H9 (cell line): ENCODE results near the gene SLC25A12. TPM values are rescaled to one million over a fixed set of nuclear protein-coding genes. Genes with fewer than 3 reads are reported as not detected.

Experiments used
- DNase-seq: peaks from one replicate; pipeline ENCODE4 v3.0.0-alpha.2; 2017
- H2AFZ ChIP-seq: one replicate; pipeline ENCODE4 v1.6.1; 2013; ENCODE audit warnings: mild to moderate bottlenecking, low read length, control low read depth, moderate library complexity
- H2AK5ac ChIP-seq: 2 replicates; pipeline ENCODE4 v1.6.1; 2013; ENCODE audit warnings: low read length, control low read depth, mixed read lengths; ENCODE audit not compliant: insufficient read length
- H2BK120ac ChIP-seq: one replicate; pipeline ENCODE4 v1.6.1; 2013; ENCODE audit warnings: low read depth, mild to moderate bottlenecking, low read length, control low read depth, inconsistent platforms; ENCODE audit not compliant: poor library complexity, severe bottlenecking
- H2BK12ac ChIP-seq: 2 replicates; pipeline ENCODE4 v1.6.1; 2013; ENCODE audit warnings: low read length, control low read depth, mixed read lengths, low read depth; ENCODE audit not compliant: insufficient read length
- H2BK15ac ChIP-seq: 2 replicates; pipeline ENCODE4 v1.6.1; 2013; ENCODE audit warnings: low read depth, low read length, control low read depth
- H2BK20ac ChIP-seq: one replicate; pipeline ENCODE4 v1.6.1; 2013; ENCODE audit warnings: low read depth, mild to moderate bottlenecking, low read length, control low read depth, inconsistent platforms; ENCODE audit not compliant: poor library complexity, severe bottlenecking
- H2BK5ac ChIP-seq: 2 replicates; pipeline ENCODE4 v1.6.1; 2013; ENCODE audit warnings: low read length, control low read depth, mixed read lengths; ENCODE audit not compliant: insufficient read length
- H3K14ac ChIP-seq: 2 replicates; pipeline ENCODE4 v1.6.1; 2013; ENCODE audit warnings: low read length, control low read depth; ENCODE audit not compliant: insufficient read depth
- H3K18ac ChIP-seq: 2 replicates; pipeline ENCODE4 v1.6.1; 2013; ENCODE audit warnings: low read depth, mild to moderate bottlenecking, mixed read lengths, low read length, control low read depth; ENCODE audit not compliant: insufficient read length
- H3K23ac ChIP-seq: 2 replicates; pipeline ENCODE4 v1.6.1; 2013; ENCODE audit warnings: low read length, control low read depth, mixed read lengths, low read depth; ENCODE audit not compliant: insufficient read length
- H3K23me2 ChIP-seq: 2 replicates; pipeline ENCODE4 v1.6.1; 2013; ENCODE audit warnings: low read depth, mild to moderate bottlenecking, mixed read lengths, low read length, control low read depth; ENCODE audit not compliant: insufficient read length, poor library complexity, severe bottlenecking
- H3K27ac ChIP-seq: 2 replicates; pipeline ENCODE4 v1.5.1; 2013; ENCODE audit warnings: low read length, control low read depth, mixed read lengths, low read depth; ENCODE audit not compliant: insufficient read length
- H3K27me3 ChIP-seq: 2 replicates; pipeline ENCODE4 v1.6.1; 2013; ENCODE audit warnings: low read length, control low read depth, inconsistent platforms; ENCODE audit not compliant: insufficient read depth
- H3K4ac ChIP-seq: 2 replicates; pipeline ENCODE4 v1.6.1; 2013; ENCODE audit warnings: low read depth, mild to moderate bottlenecking, control low read depth, inconsistent platforms, low read length, moderate library complexity
- H3K4me1 ChIP-seq: 2 replicates; pipeline ENCODE4 v1.6.1; 2013; ENCODE audit warnings: low read length, control low read depth, inconsistent platforms; ENCODE audit not compliant: insufficient read depth
- H3K4me2 ChIP-seq: 2 replicates; pipeline ENCODE4 v1.6.1; 2013; ENCODE audit warnings: low read length, control low read depth, mixed read lengths; ENCODE audit not compliant: insufficient read length, insufficient read depth
- H3K56ac ChIP-seq: 2 replicates; pipeline ENCODE4 v1.6.1; 2013; ENCODE audit warnings: low read depth, mild to moderate bottlenecking, mixed read lengths, low read length, control low read depth; ENCODE audit not compliant: insufficient read length
- H3K79me1 ChIP-seq: 2 replicates; pipeline ENCODE4 v1.6.1; 2013; ENCODE audit warnings: low read depth, mild to moderate bottlenecking, moderate library complexity, low read length, control low read depth, inconsistent platforms; ENCODE audit not compliant: insufficient read depth, poor library complexity, severe bottlenecking
- H3K79me2 ChIP-seq: 2 replicates; pipeline ENCODE4 v1.6.1; 2013; ENCODE audit warnings: low read length, control low read depth, inconsistent platforms; ENCODE audit not compliant: insufficient read depth
- H3K9ac ChIP-seq: 2 replicates; pipeline ENCODE4 v1.6.1; 2013; ENCODE audit warnings: low read length, control low read depth, mixed read lengths; ENCODE audit not compliant: insufficient read length; ENCODE audit errors: extremely low read depth
- H3K9me3 ChIP-seq: one replicate; pipeline ENCODE4 v1.6.1; 2013; ENCODE audit warnings: low read depth, low read length, inconsistent platforms; ENCODE audit not compliant: control insufficient read depth
- H3T11ph ChIP-seq: one replicate; pipeline ENCODE4 v1.6.1; 2013; ENCODE audit warnings: mild to moderate bottlenecking, low read length, control low read depth, inconsistent platforms
- H4K20me1 ChIP-seq: one replicate; pipeline ENCODE4 v1.6.1; 2013; ENCODE audit not compliant: control insufficient read depth, insufficient read length, insufficient read depth
- H4K5ac ChIP-seq: 2 replicates; pipeline ENCODE4 v1.6.1; 2013; ENCODE audit warnings: low read depth, mild to moderate bottlenecking, mixed read lengths, low read length, control low read depth; ENCODE audit not compliant: insufficient read length
- H4K8ac ChIP-seq: replicated peaks from 2 replicates; pipeline ENCODE4 v1.6.1; 2013; ENCODE audit warnings: low read length, control low read depth, mixed read lengths, low read depth; ENCODE audit not compliant: insufficient read length
- H4K91ac ChIP-seq: 2 replicates; pipeline ENCODE4 v1.6.1; 2013; ENCODE audit warnings: low read depth, mild to moderate bottlenecking, moderate library complexity, mixed read lengths, low read length, control low read depth; ENCODE audit not compliant: insufficient read length
- H3K27ac Mint-ChIP-seq, 3 experiments: 2 replicates in 2 of 3; 3 replicates in 1 of 3; pipeline ENCODE4 v1.8.0; 2020 to 2021; ENCODE audit warnings: mixed read lengths in 3 of 3, mild to moderate bottlenecking in 1 of 3, moderate library complexity in 1 of 3
- H3K27me3 Mint-ChIP-seq: 2 replicates; pipeline ENCODE4 v1.8.0; 2021; ENCODE audit warnings: low read depth, mild to moderate bottlenecking, moderate library complexity, mixed read lengths
- H3K36me3 Mint-ChIP-seq, 3 experiments: 2 replicates in 2 of 3; 3 replicates in 1 of 3; pipeline ENCODE4 v1.8.0; 2020 to 2021; ENCODE audit warnings: low read depth in 3 of 3, mixed read lengths in 3 of 3; ENCODE audit not compliant: insufficient read depth in 1 of 3
- H3K4me1 Mint-ChIP-seq, 2 experiments: 2 replicates each; pipeline ENCODE4 v1.8.0; 2020; ENCODE audit warnings: mixed read lengths in 2 of 2
- H3K4me3 Mint-ChIP-seq, 2 experiments: 2 replicates in 1 of 2; 3 replicates in 1 of 2; pipeline ENCODE4 v1.8.0; 2020 to 2021; ENCODE audit warnings: mild to moderate bottlenecking in 2 of 2, mixed read lengths in 2 of 2, moderate library complexity in 1 of 2
- H3K9me3 Mint-ChIP-seq, 2 experiments: 2 replicates in 1 of 2; 3 replicates in 1 of 2; pipeline ENCODE4 v1.8.0; 2020; ENCODE audit warnings: mild to moderate bottlenecking in 2 of 2, mixed read lengths in 2 of 2, moderate library complexity in 1 of 2
- WGBS: extraction: QIAGEN DNeasy Blood & Tissue Kit; methylation state at CpG from one replicate; pipeline ENCODE4 v1.1.7; 2013; ENCODE audit warnings: missing lambda C conversion rate, low lambda C conversion rate, mixed read lengths; ENCODE audit not compliant: insufficient read length; ENCODE audit errors: extremely low coverage; 5-methylcytosine and 5-hydroxymethylcytosine counted together
- total RNA-seq: library from RNA; stranded (reverse); gene quantifications from 2 replicates; pipeline ENCODE4 v1.2.1, GENCODE V29; 2021
- TF ChIP-seq, protein P1 (sequence below): fragments of 200-600 bp; sonication (generic); conservative IDR thresholded peaks from 3 replicates; pipeline ENCODE4 v1.8.0; 2021; ENCODE audit warnings: antibody characterized with exemption, mild to moderate bottlenecking

Gene SLC25A12
- total RNA-seq, 1 experiment from 2014 or later = 10.1 TPM

GRCh38 chr2:171747371-171747770, 146.7 kb downstream of the SLC25A12 start:
- H2BK20ac ChIP-seq = no peak overlapping the region
- H3K56ac ChIP-seq = no peak overlapping the region
- no peak overlapping the region for H4K8ac ChIP-seq
- H3K23ac ChIP-seq = no peak overlapping the region
- H3K4me2 ChIP-seq = no peak overlapping the region
- H3K79me2 ChIP-seq = no peaks in the 10 kb centered on the region
- no peak overlapping the region for H4K91ac ChIP-seq
- no peaks in the 10 kb centered on the region for H3K9me3 Mint-ChIP-seq
- H3K27me3 Mint-ChIP-seq = no peaks in the 10 kb centered on the region
- no peaks in the 10 kb centered on the region for H3K9me3 ChIP-seq
- no peak overlapping the region for H3K14ac ChIP-seq
- H3T11ph ChIP-seq = no peak overlapping the region
- no CpG with 5 or more reads among the region's 3 CpGs for WGBS
- no peak overlapping the region for H3K9ac ChIP-seq
- H3K36me3 Mint-ChIP-seq = peaks cover 0 to 31% (median 23%) of the 10 kb centered on the region in 3 experiments; a peak in 5 of 7 replicates
- H3K4me3 Mint-ChIP-seq = no peak overlapping the region
- no peak overlapping the region for H3K27ac Mint-ChIP-seq
- H3K23me2 ChIP-seq = no peaks in the 10 kb centered on the region
- H2BK5ac ChIP-seq = no peak overlapping the region
- no peaks in the 10 kb centered on the region for H3K27me3 ChIP-seq
- TF ChIP-seq, protein P1, sequence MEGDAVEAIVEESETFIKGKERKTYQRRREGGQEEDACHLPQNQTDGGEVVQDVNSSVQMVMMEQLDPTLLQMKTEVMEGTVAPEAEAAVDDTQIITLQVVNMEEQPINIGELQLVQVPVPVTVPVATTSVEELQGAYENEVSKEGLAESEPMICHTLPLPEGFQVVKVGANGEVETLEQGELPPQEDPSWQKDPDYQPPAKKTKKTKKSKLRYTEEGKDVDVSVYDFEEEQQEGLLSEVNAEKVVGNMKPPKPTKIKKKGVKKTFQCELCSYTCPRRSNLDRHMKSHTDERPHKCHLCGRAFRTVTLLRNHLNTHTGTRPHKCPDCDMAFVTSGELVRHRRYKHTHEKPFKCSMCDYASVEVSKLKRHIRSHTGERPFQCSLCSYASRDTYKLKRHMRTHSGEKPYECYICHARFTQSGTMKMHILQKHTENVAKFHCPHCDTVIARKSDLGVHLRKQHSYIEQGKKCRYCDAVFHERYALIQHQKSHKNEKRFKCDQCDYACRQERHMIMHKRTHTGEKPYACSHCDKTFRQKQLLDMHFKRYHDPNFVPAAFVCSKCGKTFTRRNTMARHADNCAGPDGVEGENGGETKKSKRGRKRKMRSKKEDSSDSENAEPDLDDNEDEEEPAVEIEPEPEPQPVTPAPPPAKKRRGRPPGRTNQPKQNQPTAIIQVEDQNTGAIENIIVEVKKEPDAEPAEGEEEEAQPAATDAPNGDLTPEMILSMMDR = no peak
- H2BK120ac ChIP-seq = no peak overlapping the region
- H3K27ac ChIP-seq = no peak overlapping the region
- H3K18ac ChIP-seq = no peak overlapping the region
- H2AK5ac ChIP-seq = no peak overlapping the region
- H2AFZ ChIP-seq = no peak overlapping the region
- no peaks in the 10 kb centered on the region for H3K79me1 ChIP-seq
- H2BK12ac ChIP-seq = no peak overlapping the region
- no peak overlapping the region for H3K4ac ChIP-seq
- no peaks in the 10 kb centered on the region for H4K20me1 ChIP-seq
- DNase-seq = no peak
- H3K4me1 Mint-ChIP-seq = no peaks in the 10 kb centered on the region
- H2BK15ac ChIP-seq = no peak overlapping the region
- H3K4me1 ChIP-seq = no peaks in the 10 kb centered on the region
- no peak overlapping the region for H4K5ac ChIP-seq
